Endothelial cell of umbilical vein (primary cell): Measurements from ENCODE around the gene AGBL3. TPM values are rescaled to one million over a fixed set of nuclear protein-coding genes. Genes with fewer than 3 reads are reported as not detected.

ENCODE experiments used
- BruUV-seq: library from RNA; stranded (reverse); fragments of 400-500 nt; replicated peaks from 2 replicates; lab custom pipeline; 2021; lab: Mats Ljungman, UMichigan
- CTCF ChIA-PET: fragments of 300-600, 350-600 bp; sonication (Branson Sonifier 250); formaldehyde crosslinking; loops from one replicate; lab custom pipeline; 2021; ENCODE audit warnings: antibody characterized with exemption, inconsistent platforms; lab: Charles Lee
- POLR2A ChIA-PET: fragments of 300-600, 350-600 bp; sonication (Branson Sonifier 250); formaldehyde crosslinking; loops from one replicate; lab custom pipeline; 2021; ENCODE audit warnings: antibody characterized with exemption, inconsistent platforms; lab: Charles Lee
- DNase-seq: peaks from one replicate; pipeline ENCODE4 v3.0.0-alpha.2; 2011; ENCODE audit warnings: low read depth, low spot score
- FAIRE-seq: peaks from 2 replicates; lab custom pipeline; 2011; peaks lifted over from hg19 to GRCh38; lab: Jason Lieb, UNC
- H2AFZ ChIP-seq: 2 replicates; pipeline ENCODE4 v1.6.0; 2012; ENCODE audit warnings: low read depth, low read length, control low read depth, inconsistent platforms
- H3K27ac ChIP-seq: 2 replicates; pipeline ENCODE4 v1.5.1; 2011; ENCODE audit warnings: low read depth, mild to moderate bottlenecking, control low read depth, low read length, moderate library complexity; ENCODE audit not compliant: insufficient read depth
- H3K27me3 ChIP-seq, 2 experiments: 2 replicates each; pipeline versions ENCODE4 v1.6.0 to v1.6.1; 2011; ENCODE audit warnings: low read length in 2 of 2, mixed read lengths in 1 of 2; ENCODE audit not compliant: control insufficient read depth in 2 of 2, insufficient read depth in 2 of 2
- H3K36me3 ChIP-seq, 2 experiments: 2 replicates in 1 of 2; 3 replicates in 1 of 2; pipeline ENCODE4 v1.5.1; 2011; ENCODE audit warnings: low read length in 2 of 2, mild to moderate bottlenecking in 1 of 2, moderate library complexity in 1 of 2; ENCODE audit not compliant: control insufficient read depth in 2 of 2, insufficient read depth in 2 of 2; ENCODE audit errors: extremely low read depth in 1 of 2
- H3K4me1 ChIP-seq: 3 replicates; pipeline ENCODE4 v1.5.1; 2011; ENCODE audit warnings: mild to moderate bottlenecking, low read length; ENCODE audit not compliant: control insufficient read depth, insufficient read depth; ENCODE audit errors: extremely low read depth
- H3K4me2 ChIP-seq: 2 replicates; pipeline ENCODE4 v1.6.1; 2011; ENCODE audit warnings: low read length, control low read depth, mixed read lengths; ENCODE audit not compliant: insufficient read depth
- H3K4me3 ChIP-seq, 3 experiments: fragments of 200-600 bp in 1 of 3; sonication (generic), shearing (Covaris generic) in 1 of 3; replicated peaks in 1 of 3; 2 replicates each; pipeline ENCODE4 v1.5.1; 2011 to 2016; ENCODE audit warnings: control low read depth in 3 of 3, low read length in 3 of 3, mild to moderate bottlenecking in 2 of 3, inconsistent platforms in 1 of 3, low read depth in 1 of 3, moderate library complexity in 1 of 3; ENCODE audit not compliant: insufficient read depth in 1 of 3
- H3K79me2 ChIP-seq: 2 replicates; pipeline ENCODE4 v1.6.0; 2012; ENCODE audit warnings: low read length, inconsistent platforms; ENCODE audit not compliant: control insufficient read depth, insufficient read depth
- H3K9ac ChIP-seq: replicated peaks from 2 replicates; pipeline ENCODE3; 2011; ENCODE audit warnings: low read length, control low read depth; ENCODE audit not compliant: insufficient read depth; ENCODE audit errors: extremely low read depth
- H3K9me1 ChIP-seq: replicated peaks from 3 replicates; pipeline ENCODE4 v1.6.0; 2011; ENCODE audit warnings: mild to moderate bottlenecking, low read length; ENCODE audit not compliant: control insufficient read depth, insufficient read depth; ENCODE audit errors: extremely low read depth
- H3K9me3 ChIP-seq: replicated peaks from 2 replicates; pipeline ENCODE4 v1.5.1; 2012; ENCODE audit warnings: low read length, inconsistent platforms; ENCODE audit not compliant: control insufficient read depth, insufficient read depth
- H4K20me1 ChIP-seq: replicated peaks from 2 replicates; pipeline ENCODE3; 2011; ENCODE audit warnings: mild to moderate bottlenecking, low read length; ENCODE audit not compliant: control insufficient read depth, insufficient read depth; ENCODE audit errors: extremely low read depth
- EZH2 ChIP-seq: IDR thresholded peaks from 2 replicates; pipeline ENCODE4 v1.6.1; 2012; ENCODE audit warnings: borderline replicate concordance, low read depth, mild to moderate bottlenecking, moderate library complexity, low read length, inconsistent platforms; ENCODE audit not compliant: severe bottlenecking
- FOS ChIP-seq: IDR thresholded peaks from 2 replicates; pipeline ENCODE4 v1.6.1; 2011; ENCODE audit warnings: mild to moderate bottlenecking, low read length, moderate library complexity, borderline replicate concordance; ENCODE audit not compliant: insufficient read depth
- GATA2 ChIP-seq: IDR thresholded peaks from 2 replicates; pipeline ENCODE4 v1.7.0; 2011; ENCODE audit warnings: low read depth, mild to moderate bottlenecking, moderate library complexity, mixed read lengths, low read length; ENCODE audit not compliant: insufficient read length, insufficient read depth
- JUN ChIP-seq: IDR thresholded peaks from 2 replicates; pipeline ENCODE4 v1.6.1; 2011; ENCODE audit warnings: borderline replicate concordance, low read depth; ENCODE audit not compliant: insufficient read length, insufficient read depth
- MYC ChIP-seq: IDR thresholded peaks from one replicate; pipeline ENCODE4 v1.6.1; 2011; ENCODE audit warnings: mild to moderate bottlenecking, low read depth, low read length
- POLR2A ChIP-seq: IDR thresholded peaks from 2 replicates; pipeline ENCODE4 v1.6.1; 2012; ENCODE audit warnings: low read depth, mild to moderate bottlenecking, control low read depth, low read length
- POLR2AphosphoS5 ChIP-seq: IDR thresholded peaks from 2 replicates; pipeline ENCODE4 v1.6.1; 2012; ENCODE audit warnings: low read depth, mild to moderate bottlenecking, control low read depth, low read length, moderate library complexity; ENCODE audit not compliant: insufficient read depth
- dilution Hi-C: fragments of 300-500 bp; cut with MboI; formaldehyde crosslinking; loops from one replicate; pipeline ENCODE4 v1.15.0; 2019; ENCODE audit warnings: low sequenced_read_pairs; ENCODE audit not compliant: extremely low pct_ligation_motif_present
- intact Hi-C: fragments of 100-400 bp; cut with micrococcal nuclease; formaldehyde crosslinking; loops from one replicate; pipeline ENCODE4 v1.10.0; 2022
- polyA plus RNA-seq, 4 experiments: library from polyadenylated mRNA; depleted of rRNA in 3 of 4; stranded (reverse) in 3 of 4; unstranded in 1 of 4; fragments of >200 nt; gene quantifications; 2 replicates each; pipeline versions ENCODE4 v1.2.1 to v1.2.3, GENCODE V29; 2011 to 2012; ENCODE audit warnings: missing spikeins in 1 of 4
- total RNA-seq: library from RNA; stranded (reverse); gene quantifications from 2 replicates; pipeline ENCODE4 v1.2.3, GENCODE V29; 2021
- TF ChIP-seq, protein P1 (sequence below), 2 donors: IDR thresholded peaks; 1 replicate in 1 of 2; 2 replicates in 1 of 2; pipeline ENCODE4 v1.5.1; 2011; ENCODE audit warnings: low read length in 2 of 2, mild to moderate bottlenecking in 2 of 2, moderate library complexity in 2 of 2, control low read depth in 1 of 2, inconsistent platforms in 1 of 2, low read depth in 1 of 2; ENCODE audit not compliant: insufficient read depth in 1 of 2; ENCODE audit errors: extremely low read depth in 1 of 2
- TF ChIP-seq, protein P2 (sequence below): IDR thresholded peaks from 2 replicates; pipeline ENCODE4 v1.6.1; 2011; ENCODE audit not compliant: insufficient read depth, insufficient read length

Gene AGBL3
- total and polyA plus RNA-seq, 2 donors (not counting 3 experiments of a cell fraction or from before 2014, with no cell fraction given), result 0.97 to 3.2 TPM

DNA sequence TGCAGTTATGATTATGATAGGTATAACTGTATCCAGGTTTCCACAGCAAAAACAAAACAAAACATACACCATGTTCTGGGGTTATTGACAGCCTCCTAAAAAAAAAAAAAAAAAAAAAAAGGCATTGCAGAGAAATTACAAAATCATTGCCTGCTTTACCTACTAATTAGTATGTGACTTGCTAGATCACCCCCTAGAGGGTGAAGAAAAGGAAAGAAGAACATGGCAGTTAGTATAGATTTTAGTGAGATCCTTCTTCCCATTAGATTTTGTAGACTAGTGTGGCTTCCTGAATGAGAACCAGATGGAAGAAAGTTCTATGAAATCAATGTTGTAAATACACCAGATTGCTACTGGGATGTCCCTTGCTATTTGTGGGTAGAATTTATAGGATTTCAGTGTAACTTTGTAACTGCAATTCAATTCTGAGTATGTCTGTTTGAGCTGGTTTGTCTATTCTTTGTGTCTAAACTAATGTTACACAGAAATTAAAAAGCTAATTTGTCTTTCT lies 24.0 kb upstream of the AGBL3 start:
- Histone ChIP-seq H3K79me2 (no peaks in the 10 kb centered on the region), H3K36me3 (peaks cover 35 to 36% of the 10 kb centered on the region in 2 experiments), H4K20me1 (no peaks in the 10 kb centered on the region), H2AFZ (no peak overlapping the region), H3K9me3 (no peaks in the 10 kb centered on the region), H3K9me1 (no peaks in the 10 kb centered on the region), H3K4me3 (no peak overlapping the region), H3K4me2 (no peak overlapping the region), H3K27ac (no peak overlapping the region), H3K4me1 (no peaks in the 10 kb centered on the region), H3K27me3 (no peaks in the 10 kb centered on the region), H3K9ac (no peak overlapping the region)
- TF ChIP-seq FOS (no peak), MYC (no peak), GATA2 (no peak), POLR2AphosphoS5 (no peak), POLR2A (no peak), EZH2 (no peak), JUN (no peak)
- TF ChIP-seq, protein P1, sequence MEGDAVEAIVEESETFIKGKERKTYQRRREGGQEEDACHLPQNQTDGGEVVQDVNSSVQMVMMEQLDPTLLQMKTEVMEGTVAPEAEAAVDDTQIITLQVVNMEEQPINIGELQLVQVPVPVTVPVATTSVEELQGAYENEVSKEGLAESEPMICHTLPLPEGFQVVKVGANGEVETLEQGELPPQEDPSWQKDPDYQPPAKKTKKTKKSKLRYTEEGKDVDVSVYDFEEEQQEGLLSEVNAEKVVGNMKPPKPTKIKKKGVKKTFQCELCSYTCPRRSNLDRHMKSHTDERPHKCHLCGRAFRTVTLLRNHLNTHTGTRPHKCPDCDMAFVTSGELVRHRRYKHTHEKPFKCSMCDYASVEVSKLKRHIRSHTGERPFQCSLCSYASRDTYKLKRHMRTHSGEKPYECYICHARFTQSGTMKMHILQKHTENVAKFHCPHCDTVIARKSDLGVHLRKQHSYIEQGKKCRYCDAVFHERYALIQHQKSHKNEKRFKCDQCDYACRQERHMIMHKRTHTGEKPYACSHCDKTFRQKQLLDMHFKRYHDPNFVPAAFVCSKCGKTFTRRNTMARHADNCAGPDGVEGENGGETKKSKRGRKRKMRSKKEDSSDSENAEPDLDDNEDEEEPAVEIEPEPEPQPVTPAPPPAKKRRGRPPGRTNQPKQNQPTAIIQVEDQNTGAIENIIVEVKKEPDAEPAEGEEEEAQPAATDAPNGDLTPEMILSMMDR (IDR thresholded peaks at IDR 0.05; ENCODE audit: extremely low read depth in 1 of 2, insufficient read depth in 1 of 2, low read depth in 1 of 2, low read length in 2 of 2), result no peak
- TF ChIP-seq, protein P2, sequence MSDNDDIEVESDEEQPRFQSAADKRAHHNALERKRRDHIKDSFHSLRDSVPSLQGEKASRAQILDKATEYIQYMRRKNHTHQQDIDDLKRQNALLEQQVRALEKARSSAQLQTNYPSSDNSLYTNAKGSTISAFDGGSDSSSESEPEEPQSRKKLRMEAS, result no peak
- dilution Hi-C loops, result no loop called here
- CTCF ChIA-PET, result no interaction called here
- no TSS peak for BruUV-seq
- FAIRE-seq (no peak), DNase-seq (no peak)
- POLR2A ChIA-PET, result no interaction called here
- intact Hi-C loops, result no loop called here
